Tibial nerve (tissue), 4 donors: ENCODE results near the gene PPP2R3A.

Experiments
- EP300 ChIP-seq, 2 donors: sonication (generic); formaldehyde crosslinking; IDR thresholded peaks; one replicate each; pipeline ENCODE4 v1.6.1; 2017; ENCODE audit warnings: antibody characterized with exemption in 2 of 2, mild to moderate bottlenecking in 1 of 2
- POLR2A ChIP-seq, 2 donors: fragments of 450-650 bp; IDR thresholded peaks; one replicate each; pipeline ENCODE4 v1.6.1; 2017; ENCODE audit warnings: antibody characterized with exemption in 2 of 2, mild to moderate bottlenecking in 2 of 2, moderate library complexity in 2 of 2
- TF ChIP-seq, protein P1 (sequence below), 5 experiments: fragments of 200-600 bp in 3 of 5; fragments of 450-650 bp in 2 of 5; sonication (generic) in 3 of 5; IDR thresholded peaks; one replicate each; pipeline ENCODE4 v1.5.1; 2016 to 2019; ENCODE audit warnings: antibody characterized with exemption in 5 of 5, mild to moderate bottlenecking in 3 of 5, moderate library complexity in 2 of 5

GRCh38 chr3:136022529-136023263, 57.2 kb downstream of the PPP2R3A start:
- TF ChIP-seq, protein P1, sequence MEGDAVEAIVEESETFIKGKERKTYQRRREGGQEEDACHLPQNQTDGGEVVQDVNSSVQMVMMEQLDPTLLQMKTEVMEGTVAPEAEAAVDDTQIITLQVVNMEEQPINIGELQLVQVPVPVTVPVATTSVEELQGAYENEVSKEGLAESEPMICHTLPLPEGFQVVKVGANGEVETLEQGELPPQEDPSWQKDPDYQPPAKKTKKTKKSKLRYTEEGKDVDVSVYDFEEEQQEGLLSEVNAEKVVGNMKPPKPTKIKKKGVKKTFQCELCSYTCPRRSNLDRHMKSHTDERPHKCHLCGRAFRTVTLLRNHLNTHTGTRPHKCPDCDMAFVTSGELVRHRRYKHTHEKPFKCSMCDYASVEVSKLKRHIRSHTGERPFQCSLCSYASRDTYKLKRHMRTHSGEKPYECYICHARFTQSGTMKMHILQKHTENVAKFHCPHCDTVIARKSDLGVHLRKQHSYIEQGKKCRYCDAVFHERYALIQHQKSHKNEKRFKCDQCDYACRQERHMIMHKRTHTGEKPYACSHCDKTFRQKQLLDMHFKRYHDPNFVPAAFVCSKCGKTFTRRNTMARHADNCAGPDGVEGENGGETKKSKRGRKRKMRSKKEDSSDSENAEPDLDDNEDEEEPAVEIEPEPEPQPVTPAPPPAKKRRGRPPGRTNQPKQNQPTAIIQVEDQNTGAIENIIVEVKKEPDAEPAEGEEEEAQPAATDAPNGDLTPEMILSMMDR (IDR thresholded peaks at IDR 0.05), result no peak
- TF ChIP-seq EP300 (IDR thresholded peaks at IDR 0.05) (no peak), POLR2A (IDR thresholded peaks at IDR 0.05) (no peak)
